HepG2 (cell line): ENCODE results near the gene TANGO2. TPM values are rescaled to one million over a fixed set of nuclear protein-coding genes. Genes with fewer than 3 reads are reported as not detected.

Source experiments
- ATAC-seq: fragments of 200-7000 bp; cut with Tn5 transposase; 3 replicates; pipeline ENCODE4 v1.9.1; 2020; ENCODE audit warnings: mild to moderate bottlenecking, moderate library complexity
- BruUV-seq: library from RNA; stranded (reverse); fragments of 400-500 nt; replicated peaks from 2 replicates; lab custom pipeline; 2021; lab: Mats Ljungman, UMichigan
- CTCF ChIA-PET: fragments of 300-600 bp; formaldehyde crosslinking; extraction: SDS; loops from one replicate; lab custom pipeline; 2021; ENCODE audit warnings: low total read pairs, inconsistent platforms, low intra/inter-chr PET ratio; lab: Yijun Ruan, JAX
- POLR2A ChIA-PET: fragments of 350-600 bp; sonication (Branson Sonifier 250); formaldehyde crosslinking; loops from one replicate; lab custom pipeline; 2020; ENCODE audit warnings: antibody characterized with exemption, inconsistent platforms; lab: Yijun Ruan, JAX
- DNase-seq: peaks from one replicate; pipeline ENCODE4 v3.0.0-alpha.2; 2015; ENCODE audit warnings: low spot score
- FAIRE-seq: peaks from 3 replicates; lab custom pipeline; 2011; peaks lifted over from hg19 to GRCh38; lab: Jason Lieb, UNC
- H2AFZ ChIP-seq: one replicate; pipeline ENCODE4 v1.6.1; 2011; ENCODE audit warnings: low read length, inconsistent platforms
- H3K27ac ChIP-seq: fragments of 300-600 bp; 3 replicates; pipeline ENCODE4 v1.8.0; 2011; ENCODE audit warnings: mixed run types, mild to moderate bottlenecking, mixed read lengths, low read length, inconsistent platforms; ENCODE audit not compliant: insufficient read depth; ENCODE audit errors: extremely low read length
- H3K27me3 ChIP-seq, 2 experiments: fragments of 200-600 bp in 1 of 2; 2 replicates in 1 of 2; 3 replicates in 1 of 2; pipeline versions ENCODE4 v1.6.0 to v1.8.0; 2011; ENCODE audit warnings: low read length in 2 of 2, mild to moderate bottlenecking in 2 of 2, moderate library complexity in 2 of 2, inconsistent platforms in 1 of 2; ENCODE audit not compliant: insufficient read depth in 2 of 2, control insufficient read depth in 1 of 2
- H3K36me3 ChIP-seq, 2 experiments: fragments of 200-600 bp in 1 of 2; replicated peaks in 1 of 2; 2 replicates in 1 of 2; 3 replicates in 1 of 2; pipeline versions ENCODE4 v1.5.1 to v1.8.0; 2011; ENCODE audit warnings: low read length in 2 of 2, inconsistent platforms in 1 of 2; ENCODE audit not compliant: insufficient read depth in 2 of 2, control insufficient read depth in 1 of 2
- H3K4me1 ChIP-seq: 2 replicates; pipeline ENCODE4 v1.5.1; 2012; ENCODE audit warnings: low read length, inconsistent platforms; ENCODE audit not compliant: insufficient read depth
- H3K4me2 ChIP-seq: 2 replicates; pipeline ENCODE4 v1.6.0; 2011; ENCODE audit warnings: low read depth, low read length, inconsistent platforms
- H3K4me3 ChIP-seq, 3 experiments: fragments of 200-600 bp in 1 of 3; sonication (generic), shearing (Covaris generic) in 1 of 3; replicated peaks in 1 of 3; 2 replicates each; pipeline ENCODE4 v1.5.1; 2011 to 2016; ENCODE audit warnings: low read length in 3 of 3, inconsistent platforms in 2 of 3, low read depth in 2 of 3, mild to moderate bottlenecking in 2 of 3, control low read depth in 1 of 3, mixed read lengths in 1 of 3; ENCODE audit not compliant: insufficient read depth in 1 of 3
- H3K79me2 ChIP-seq: one replicate; pipeline ENCODE4 v1.6.1; 2011; ENCODE audit warnings: low read length, inconsistent platforms; ENCODE audit not compliant: insufficient read depth
- H3K9ac ChIP-seq: 2 replicates; pipeline ENCODE4 v1.6.0; 2011; ENCODE audit warnings: mild to moderate bottlenecking, low read depth, low read length, inconsistent platforms; ENCODE audit not compliant: insufficient read depth
- H3K9me3 ChIP-seq: 2 replicates; pipeline ENCODE4 v1.5.1; 2012; ENCODE audit warnings: mild to moderate bottlenecking, low read length
- H4K20me1 ChIP-seq: 2 replicates; pipeline ENCODE4 v1.6.0; 2011; ENCODE audit warnings: inconsistent platforms, mild to moderate bottlenecking, low read length, moderate library complexity; ENCODE audit not compliant: insufficient read depth
- CBFB ChIP-seq: sonication (generic); formaldehyde crosslinking; IDR thresholded peaks from 2 replicates; pipeline ENCODE4 v1.4.0; 2020; ENCODE audit warnings: missing genetic modification reagents
- NR1H2 ChIP-seq: sonication (generic); formaldehyde crosslinking; IDR thresholded peaks from 2 replicates; pipeline ENCODE4 v1.8.1; 2022; ENCODE audit warnings: low read depth, missing genetic modification reagents, borderline replicate concordance
- ZNF121 ChIP-seq: sonication (generic); formaldehyde crosslinking; IDR thresholded peaks from 2 replicates; pipeline ENCODE4 v1.5.0; 2020; ENCODE audit warnings: mild to moderate bottlenecking, missing genetic modification reagents
- ZSCAN21 ChIP-seq: sonication (generic); formaldehyde crosslinking; IDR thresholded peaks from 2 replicates; pipeline ENCODE4 v1.8.0; 2022; ENCODE audit warnings: mild to moderate bottlenecking, missing genetic modification reagents, moderate library complexity, borderline replicate concordance
- WGBS: methylation state at CpG from one replicate; pipeline ENCODE4 v1.1.6; 2017; ENCODE audit warnings: low lambda C conversion rate; 5-methylcytosine and 5-hydroxymethylcytosine counted together
- in situ Hi-C: cut with HindIII; loops from 2 replicates; pipeline ENCODE4 v1.10.0; 2017; ENCODE audit warnings: low pct_unique_long_range_greater_than_20kb; ENCODE audit not compliant: extremely low pct_ligation_motif_present
- intact Hi-C: fragments of 100-400 bp; cut with micrococcal nuclease; formaldehyde crosslinking; loops from one replicate; pipeline ENCODE4 v1.10.0; 2022; ENCODE audit not compliant: unreplicated experiment
- polyA plus RNA-seq, 8 experiments: library from polyadenylated mRNA; depleted of rRNA in 3 of 8; stranded (reverse) in 7 of 8; unstranded in 1 of 8; fragments of >200 nt; fragmentation: Illumina TruSeq in 4 of 8; extraction: Trizol in 4 of 8; gene quantifications; 2 replicates each; pipeline versions ENCODE4 v1.2.1 to v1.2.3, GENCODE V29; 2011 to 2016; ENCODE audit warnings: low read depth in 4 of 8, missing spikeins in 1 of 8, mixed read lengths in 1 of 8; ENCODE audit not compliant: insufficient read depth in 1 of 8
- total RNA-seq, 5 experiments: library from RNA; depleted of rRNA; stranded (reverse); fragments of >200 nt; fragmentation: Illumina TruSeq; extraction: Trizol; gene quantifications; 2 replicates each; pipeline ENCODE4 v1.2.3, GENCODE V29; 2016; ENCODE audit warnings: low read depth in 1 of 5

The TANGO2 gene
- total and polyA plus RNA-seq, 2 of the 13 experiments (the other 11 are each of a cell fraction or from before 2014, with no cell fraction given): 12.9 to 14.8 TPM

- peaks cover 5% of the 10 kb centered on the region; the same call in 1 of the 2 replicates for H4K20me1 ChIP-seq
- H3K27me3 ChIP-seq: no peaks in the 10 kb centered on the region
- no peak overlapping the region for H3K27ac ChIP-seq
- TF ChIP-seq ZNF121 (CRISPR knock-in tag): no peak
- H3K79me2 ChIP-seq: peaks cover 26% of the 10 kb centered on the region
- H3K4me1 ChIP-seq: peaks cover 12% of the 10 kb centered on the region
- BruUV-seq: no TSS peak
- H3K4me2 ChIP-seq: no peak overlapping the region
- no peaks in the 10 kb centered on the region for H3K9me3 ChIP-seq
- no peak overlapping the region for H3K4me3 ChIP-seq
- no peak overlapping the region for H3K9ac ChIP-seq
- 92% methylated on average over 8 of the region's 17 CpGs for whole genome bisulfite sequencing
- intact Hi-C loops (no loop called here), in situ Hi-C loops (no loop called here)
- no peak for FAIRE-seq
- POLR2A ChIA-PET: no interaction called here
- peaks cover 70 to 88% of the 10 kb centered on the region in 2 experiments for H3K36me3 ChIP-seq
- no peak for ATAC-seq
- no peak for DNase-seq
- no peak overlapping the region for H2AFZ ChIP-seq
- CTCF ChIA-PET: no interaction called here
These were observed 68.5 kb downstream of the TANGO2 start for GRCh38 chr22:20089226-20089976.

GRCh38 chr22:20089977-20090729, 69.2 kb downstream of the TANGO2 start:
- Histone ChIP-seq H3K79me2 (peaks cover 18% of the 10 kb centered on the region), H2AFZ (no peak overlapping the region), H3K9me3 (no peaks in the 10 kb centered on the region), H3K27ac (no peak overlapping the region), H4K20me1 (no peaks in the 10 kb centered on the region), H3K4me1 (peaks cover 5% of the 10 kb centered on the region), H3K36me3 (peaks cover 73 to 96% of the 10 kb centered on the region in 2 experiments), H3K9ac (no peak overlapping the region)
- no peak for ATAC-seq
- intact Hi-C loops: no loop called here
- DNase-seq: no peak
- 96% methylated on average over 11 of the region's 11 CpGs for WGBS
- no peak for FAIRE-seq
- in situ Hi-C loops: no loop called here
- TF ChIP-seq ZSCAN21 (CRISPR knock-in tag) (no peak), CBFB (CRISPR knock-in tag) (no peak), NR1H2 (CRISPR knock-in tag) (no peak)
- TF ChIP-seq, all 625 proteins: peak for 0
- no TSS peak for BruUV-seq
- Histone ChIP-seq H3K27me3 (no peaks in the 10 kb centered on the region), H3K4me2 (no peak overlapping the region), H3K4me3 (no peak overlapping the region)
- POLR2A ChIA-PET: interaction anchor here (1.4 kb wide), 1 partner anchor 9 kb away, joined by 5 read pairs; no protein-coding TSS in a partner anchor
- CTCF ChIA-PET: no interaction called here
